Measurements from ENCODE around the gene THSD7A.

THSD7A gene

DNA sequence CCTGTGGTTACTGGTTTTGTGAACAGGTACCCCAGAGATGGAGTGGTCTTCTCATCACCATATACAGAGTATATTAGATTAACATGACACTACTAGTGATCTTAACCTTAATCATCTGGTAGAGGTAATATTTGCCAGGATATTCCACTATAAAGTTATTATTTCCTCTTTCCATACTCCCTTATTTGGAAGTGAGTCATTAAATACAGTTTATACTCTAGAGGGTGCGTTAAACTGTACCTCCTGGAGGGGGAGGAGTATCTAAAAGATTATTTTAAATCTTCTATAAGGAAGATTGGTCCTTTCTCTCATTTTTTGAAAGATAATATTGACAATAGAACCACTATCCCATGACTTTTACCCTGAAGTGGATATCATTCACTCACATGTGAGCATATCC is 85.4 kb downstream of the THSD7A start:
- TF ChIP-seq, protein P1, sequence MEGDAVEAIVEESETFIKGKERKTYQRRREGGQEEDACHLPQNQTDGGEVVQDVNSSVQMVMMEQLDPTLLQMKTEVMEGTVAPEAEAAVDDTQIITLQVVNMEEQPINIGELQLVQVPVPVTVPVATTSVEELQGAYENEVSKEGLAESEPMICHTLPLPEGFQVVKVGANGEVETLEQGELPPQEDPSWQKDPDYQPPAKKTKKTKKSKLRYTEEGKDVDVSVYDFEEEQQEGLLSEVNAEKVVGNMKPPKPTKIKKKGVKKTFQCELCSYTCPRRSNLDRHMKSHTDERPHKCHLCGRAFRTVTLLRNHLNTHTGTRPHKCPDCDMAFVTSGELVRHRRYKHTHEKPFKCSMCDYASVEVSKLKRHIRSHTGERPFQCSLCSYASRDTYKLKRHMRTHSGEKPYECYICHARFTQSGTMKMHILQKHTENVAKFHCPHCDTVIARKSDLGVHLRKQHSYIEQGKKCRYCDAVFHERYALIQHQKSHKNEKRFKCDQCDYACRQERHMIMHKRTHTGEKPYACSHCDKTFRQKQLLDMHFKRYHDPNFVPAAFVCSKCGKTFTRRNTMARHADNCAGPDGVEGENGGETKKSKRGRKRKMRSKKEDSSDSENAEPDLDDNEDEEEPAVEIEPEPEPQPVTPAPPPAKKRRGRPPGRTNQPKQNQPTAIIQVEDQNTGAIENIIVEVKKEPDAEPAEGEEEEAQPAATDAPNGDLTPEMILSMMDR (IDR thresholded peaks at IDR 0.05; ENCODE audit: insufficient read depth, low read length, missing control alignments), result no peak
- H3K4me3 ChIP-seq (ENCODE audit: low read depth, low read length), result no peak overlapping the region
- CTCF ChIA-PET, result no interaction called here
- POLR2A ChIA-PET, result no interaction called here
- no peak for DNase-seq (ENCODE audit: low read depth, low spot score)

DNA sequence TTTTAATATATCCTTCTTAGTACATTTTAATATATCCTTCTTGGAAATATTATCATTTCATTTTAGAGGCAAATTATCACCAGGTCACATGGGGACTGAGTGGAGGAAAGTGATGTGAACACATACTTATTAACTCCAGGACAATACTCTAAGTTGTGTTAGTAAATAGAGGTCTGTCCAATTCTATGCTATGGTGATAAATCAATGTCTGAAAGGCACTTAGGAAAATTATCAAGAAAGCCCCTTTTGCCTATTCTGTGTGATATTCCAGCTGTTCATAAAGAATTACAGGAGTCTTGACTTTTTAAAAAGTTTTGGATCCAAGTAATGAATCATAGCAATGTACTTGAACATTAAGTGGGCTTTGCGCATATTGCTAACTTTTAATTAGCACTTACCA is 88.5 kb downstream of the THSD7A start:
- POLR2A ChIA-PET, result no interaction called here
- TF ChIP-seq, protein P1 (IDR thresholded peaks at IDR 0.05; ENCODE audit: insufficient read depth, low read length, missing control alignments), result no peak
- CTCF ChIA-PET, result no interaction called here
- H3K4me3 ChIP-seq (ENCODE audit: low read depth, low read length), result no peak overlapping the region
- DNase-seq (ENCODE audit: low read depth, low spot score), result no peak

DNA sequence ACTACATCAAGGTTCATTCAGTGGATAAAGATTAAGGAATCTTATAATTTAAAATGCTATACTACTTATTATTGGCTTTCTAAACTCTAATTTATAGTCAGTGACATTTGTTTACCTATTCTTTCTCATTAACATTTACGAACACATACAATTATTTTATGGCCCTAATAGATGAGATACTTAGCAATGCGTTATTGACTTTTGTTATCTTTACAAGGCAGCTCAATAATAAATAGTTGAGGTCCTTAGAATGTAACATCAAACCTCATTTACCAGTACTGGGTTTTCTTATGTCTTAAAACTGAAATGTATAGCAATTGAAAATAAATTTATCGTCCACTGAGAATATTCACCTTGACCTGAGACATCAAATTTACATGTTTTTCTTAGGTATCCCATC is 89.0 kb downstream of the THSD7A start:
- DNase-seq (ENCODE audit: low read depth, low spot score), result no peak
- H3K4me3 ChIP-seq (ENCODE audit: low read depth, low read length), result no peak overlapping the region
- TF ChIP-seq, protein P1 (IDR thresholded peaks at IDR 0.05; ENCODE audit: insufficient read depth, low read length, missing control alignments), result no peak
- ChIA-PET POLR2A (no interaction called here), CTCF (no interaction called here)

DNA sequence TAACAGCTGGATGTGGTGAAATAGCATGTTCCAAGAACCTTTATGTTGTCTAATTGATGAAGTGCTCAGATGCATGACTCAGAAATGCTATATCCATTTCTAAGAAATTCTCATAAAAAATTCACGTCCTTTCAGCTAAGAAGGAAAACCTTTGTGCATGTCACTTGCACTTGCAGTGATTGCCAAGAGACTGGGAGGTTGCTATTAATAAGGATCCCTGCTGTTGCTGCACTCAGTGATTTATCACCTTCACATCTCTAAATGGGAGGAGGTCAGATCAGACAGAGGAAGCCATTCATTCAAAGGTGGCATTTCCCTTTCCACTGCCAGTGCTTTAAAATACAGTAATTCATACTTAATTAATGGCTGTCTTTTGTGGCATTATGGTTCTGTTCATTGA is 89.5 kb downstream of the THSD7A start:
- H3K4me3 ChIP-seq (ENCODE audit: low read depth, low read length), result no peak overlapping the region
- TF ChIP-seq, protein P1 (IDR thresholded peaks at IDR 0.05; ENCODE audit: insufficient read depth, low read length, missing control alignments), result no peak
- ChIA-PET POLR2A (no interaction called here), CTCF (no interaction called here)
- no peak for DNase-seq (ENCODE audit: low read depth, low spot score)

DNA sequence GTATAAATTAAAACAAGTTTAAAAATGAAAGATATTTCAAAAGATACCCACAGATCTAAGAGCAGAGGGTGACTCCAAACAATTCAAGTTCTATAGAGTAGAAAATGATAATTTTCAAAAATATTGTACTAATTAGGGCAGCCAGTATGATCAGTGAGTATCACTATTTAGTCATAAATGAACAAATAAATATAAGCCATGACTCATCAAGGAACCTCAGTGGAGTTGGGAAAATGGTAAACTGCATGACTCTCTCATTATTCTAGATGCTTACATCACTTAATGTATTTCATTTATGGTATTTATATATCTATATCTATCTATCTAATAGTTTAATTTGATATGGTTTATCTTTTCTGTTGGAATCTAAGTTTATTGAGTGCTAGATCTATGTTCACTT is 94.3 kb downstream of the THSD7A start:
- no peak overlapping the region for H3K4me3 ChIP-seq (ENCODE audit: low read depth, low read length)
- ChIA-PET POLR2A (no interaction called here), CTCF (no interaction called here)
- TF ChIP-seq, protein P1 (IDR thresholded peaks at IDR 0.05; ENCODE audit: insufficient read depth, low read length, missing control alignments), result no peak
- DNase-seq (ENCODE audit: low read depth, low spot score), result no peak

DNA sequence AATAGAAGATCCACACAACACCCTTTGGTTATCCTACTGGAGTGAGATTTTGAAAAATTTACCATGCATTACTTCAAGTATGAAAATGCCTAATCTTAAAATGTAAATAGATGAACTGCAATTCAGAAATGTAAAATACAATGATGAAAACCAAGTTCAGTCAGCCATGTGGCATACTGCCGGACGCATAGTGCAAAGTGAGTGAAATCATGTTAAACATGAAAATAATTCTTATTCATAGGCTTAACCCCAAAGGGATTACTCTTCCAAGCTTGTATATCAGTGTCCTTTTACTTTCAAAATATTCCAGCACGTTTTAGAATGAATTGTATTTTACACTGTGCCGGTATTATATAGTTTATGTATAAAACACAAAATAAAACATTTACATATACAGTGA is 99.8 kb downstream of the THSD7A start:
- TF ChIP-seq, protein P1 (IDR thresholded peaks at IDR 0.05; ENCODE audit: insufficient read depth, low read length, missing control alignments), result no peak
- H3K4me3 ChIP-seq (ENCODE audit: low read depth, low read length), result no peak overlapping the region
- CTCF ChIA-PET, result no interaction called here
- no peak for DNase-seq (ENCODE audit: low read depth, low spot score)
- POLR2A ChIA-PET, result no interaction called here
